ENCODE results near the gene P2RY6.

Gene P2RY6

GRCh38 chr11:73275381-73275750 is 3.2 kb downstream of the P2RY6 start:
- no peak for DNase-seq (ENCODE audit: low read depth, low spot score)

DNA sequence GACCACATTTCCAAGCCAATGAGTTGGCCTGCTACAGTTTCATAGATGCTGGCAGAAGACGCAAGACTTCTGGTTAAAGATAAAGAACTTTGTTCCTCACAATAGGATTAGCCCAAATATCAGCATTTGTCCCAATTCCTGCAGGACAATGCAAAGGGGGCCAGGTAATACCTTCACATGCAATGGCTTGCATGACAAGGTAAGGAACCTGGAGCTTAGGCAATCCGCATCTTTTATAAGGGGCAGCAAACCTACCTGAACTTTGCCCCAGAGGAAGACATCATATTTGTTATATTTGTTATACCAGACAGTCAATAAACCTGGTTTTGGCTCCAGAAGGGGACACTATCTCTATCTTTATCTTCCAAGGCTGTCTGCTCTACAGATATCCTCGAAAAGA is 5.3 kb downstream of the P2RY6 start:
- no peak for DNase-seq (ENCODE audit: low read depth, low spot score)

DNA sequence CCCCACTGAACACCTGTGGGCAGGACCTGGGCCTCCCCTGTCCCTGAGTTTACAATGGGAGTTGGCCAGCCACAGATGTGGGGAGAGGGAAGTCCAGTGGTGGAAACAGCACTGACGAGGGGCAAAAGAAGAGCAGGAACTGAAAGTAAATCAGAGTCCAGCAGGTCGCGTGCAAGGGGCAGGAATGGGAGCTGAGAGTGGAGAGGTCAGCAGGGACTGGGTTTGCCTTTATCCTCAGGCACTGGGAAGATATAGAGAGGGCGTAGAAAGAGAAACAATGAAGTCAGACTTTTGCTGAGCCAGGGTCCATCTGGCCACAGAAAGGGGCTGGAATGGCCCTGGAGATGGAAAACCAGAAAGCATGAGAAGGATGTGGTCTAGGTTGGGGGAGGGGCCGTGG is 8.5 kb downstream of the P2RY6 start:
- DNase-seq (ENCODE audit: low read depth, low spot score) = no peak

DNA sequence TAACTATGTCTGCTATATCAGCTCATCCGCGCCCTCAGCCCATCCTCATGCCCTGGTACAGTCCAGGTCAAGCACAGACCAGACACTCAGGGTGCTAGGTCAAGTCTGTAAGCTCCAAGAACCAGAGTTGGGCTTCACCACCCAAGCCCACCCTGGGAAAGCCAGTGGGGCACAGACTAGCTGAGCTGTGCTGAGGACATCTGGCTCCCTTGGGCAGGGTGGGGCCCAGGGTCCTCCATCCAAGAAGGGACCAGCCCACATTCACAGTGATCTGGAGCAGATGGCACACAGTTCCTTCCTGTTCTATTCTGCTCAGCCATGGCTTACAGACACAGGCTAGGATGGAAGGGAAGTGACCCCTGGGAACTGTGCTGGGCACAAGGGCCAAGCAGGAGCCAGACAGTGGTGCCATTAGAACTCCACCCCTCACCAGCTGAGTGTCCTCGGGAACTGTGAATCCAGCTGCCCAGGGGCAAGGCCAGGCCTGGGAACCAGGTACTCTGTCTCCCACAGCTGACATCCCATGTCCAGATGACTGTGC is 9.1 kb downstream of the P2RY6 start:
- DNase-seq (ENCODE audit: low read depth, low spot score) = no peak

DNA sequence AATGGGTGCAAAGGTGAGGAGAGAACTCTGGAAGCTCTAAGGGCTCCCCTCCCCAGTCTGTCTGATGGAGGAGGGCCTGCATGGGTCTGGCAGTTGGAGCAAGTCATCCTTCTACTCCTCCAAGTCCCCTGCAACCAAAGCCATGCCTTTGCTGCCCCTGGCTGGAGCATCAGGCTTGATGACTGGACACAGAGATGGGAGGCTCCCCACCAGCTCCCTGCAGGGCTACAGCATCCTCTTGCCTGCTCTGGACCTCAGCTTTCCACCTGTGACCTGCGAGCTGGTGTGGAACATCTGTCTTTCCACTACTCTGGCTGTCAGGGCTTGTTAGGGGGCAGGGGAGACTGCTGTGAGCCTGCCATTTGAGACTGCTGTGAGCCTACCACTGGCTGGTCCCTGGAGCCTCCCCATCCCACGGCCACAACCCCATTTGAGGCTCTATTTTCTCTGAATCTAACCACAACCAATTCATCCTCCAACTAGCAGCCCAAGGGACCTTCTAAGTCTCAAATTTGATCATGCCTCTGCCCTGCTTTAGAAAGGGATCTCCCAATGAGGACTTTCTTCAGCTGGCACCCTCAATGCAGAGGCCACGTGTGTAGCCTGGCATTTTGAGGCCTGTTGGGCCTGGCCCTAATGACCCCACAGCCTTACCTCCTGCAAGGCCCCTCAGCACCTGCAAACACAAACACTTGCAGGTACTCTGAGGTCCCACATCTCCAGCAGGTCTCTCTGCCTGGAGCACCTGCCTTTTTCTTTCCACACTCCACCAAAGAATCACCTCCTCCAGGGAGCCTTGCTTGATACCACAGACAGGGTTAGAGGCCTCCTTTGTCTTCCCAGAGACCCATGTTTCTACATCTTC is 9.9 kb downstream of the P2RY6 start:
- DNase-seq (ENCODE audit: low read depth, low spot score) = no peak

DNA sequence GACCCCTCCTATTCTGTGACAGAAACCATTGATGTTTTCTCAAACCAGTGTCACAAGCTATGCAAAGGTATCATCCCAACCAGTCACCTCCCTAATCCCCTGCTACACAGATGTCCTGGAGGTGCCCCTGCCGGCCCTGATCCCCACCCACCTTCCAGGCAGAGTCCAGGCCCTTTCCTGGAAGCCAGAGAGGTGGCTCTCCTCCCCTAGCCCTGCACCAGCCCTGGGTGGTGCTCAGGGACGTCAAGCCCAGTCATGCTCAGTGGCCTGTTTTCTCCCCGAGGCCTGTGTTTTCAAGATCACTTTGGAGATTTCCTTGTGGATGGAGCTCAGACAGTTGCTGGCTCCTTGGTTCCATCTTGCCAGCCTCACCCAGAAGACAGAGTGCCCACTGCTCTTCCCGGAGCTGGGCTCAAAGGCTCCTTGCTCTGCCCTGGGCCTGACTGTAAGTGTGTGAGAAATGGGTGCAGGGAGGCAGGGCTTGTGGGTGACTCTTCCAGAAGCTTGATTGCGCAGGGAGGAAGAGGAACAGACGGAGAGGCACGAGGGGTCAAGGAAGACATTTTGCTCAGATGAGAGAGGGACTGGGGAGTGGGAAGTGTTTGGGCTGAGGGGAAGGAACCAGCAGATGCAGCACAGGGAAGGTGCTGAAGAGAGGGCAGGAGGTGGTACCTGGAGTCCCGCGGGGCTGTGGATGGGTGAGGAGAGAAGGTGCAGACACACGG is 11.3 kb downstream of the P2RY6 start:
- no peak for DNase-seq (ENCODE audit: low read depth, low spot score)

- DNase-seq (ENCODE audit: low read depth, low spot score) = no peak
Observed at GRCh38 chr11:73284106-73284505, 12.0 kb downstream of the P2RY6 start.

GRCh38 chr11:73285721-73286120 is 13.6 kb downstream of the P2RY6 start:
- no peak for DNase-seq (ENCODE audit: low read depth, low spot score)

GRCh38 chr11:73286240-73286810 is 14.2 kb downstream of the P2RY6 start:
- no peak for DNase-seq (ENCODE audit: low read depth, low spot score)

GRCh38 chr11:73287400-73288101 is 15.4 kb downstream of the P2RY6 start:
- DNase-seq (ENCODE audit: low read depth, low spot score) = no peak

DNA sequence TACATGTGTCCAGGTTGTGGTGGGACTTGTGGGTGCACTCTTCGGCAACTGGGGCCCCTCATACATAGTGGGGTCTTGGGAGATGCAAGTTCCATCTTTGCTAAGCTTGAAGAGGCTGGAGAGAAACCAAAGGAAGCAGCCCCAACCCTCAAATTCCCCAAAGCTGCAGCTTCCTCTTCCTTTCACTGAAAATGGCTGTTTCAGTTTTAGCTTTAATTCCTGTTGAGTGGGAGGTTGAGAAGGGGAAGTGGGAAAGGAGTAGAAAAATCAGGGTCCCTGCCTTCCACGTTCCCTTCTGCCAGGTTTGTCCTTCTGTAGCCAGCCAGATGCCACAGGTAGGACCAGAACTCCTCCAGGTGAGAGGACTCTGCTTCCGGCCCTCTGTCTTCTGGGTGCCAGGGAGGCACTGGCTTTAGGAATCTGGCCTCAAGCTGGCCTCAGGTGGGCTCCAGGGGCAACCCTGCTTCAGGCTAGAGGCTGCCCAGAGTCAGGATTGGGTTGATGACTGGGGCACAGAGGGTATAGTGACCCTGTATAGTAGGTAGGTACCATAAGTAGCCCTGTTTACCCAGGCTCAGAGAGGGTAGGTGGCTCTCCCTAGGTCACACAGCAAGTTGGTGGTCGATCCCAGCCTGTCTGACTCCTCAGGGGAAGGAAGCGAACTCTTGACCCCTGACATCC is 16.2 kb downstream of the P2RY6 start:
- DNase-seq (ENCODE audit: low read depth, low spot score) = no peak

GRCh38 chr11:73288873-73289707 is 17.0 kb downstream of the P2RY6 start:
- peak; percentile 60 for DNase-seq (ENCODE audit: low read depth, low spot score)

DNA sequence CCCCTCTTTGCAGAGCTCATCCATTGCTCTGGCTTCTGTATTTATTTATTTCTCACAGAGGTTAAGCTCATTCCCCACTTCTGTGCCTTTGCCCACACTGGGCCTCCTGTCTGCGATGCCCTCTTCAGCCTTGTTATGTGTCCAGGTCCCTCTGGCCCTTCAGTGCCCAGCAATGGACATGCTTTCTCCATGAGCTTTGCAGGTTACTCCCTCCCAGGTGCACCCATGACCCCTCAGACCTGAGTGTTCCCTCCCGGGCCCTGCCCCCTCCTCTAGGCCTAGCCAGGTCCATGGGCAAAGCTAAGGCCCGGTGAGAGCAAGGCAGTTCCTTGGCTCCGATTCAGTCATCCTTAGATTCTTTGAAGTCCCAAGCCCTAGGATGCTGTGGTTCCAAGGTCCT is 18.4 kb downstream of the P2RY6 start:
- no peak for DNase-seq (ENCODE audit: low read depth, low spot score)

GRCh38 chr11:73291196-73291595 is 19.1 kb downstream of the P2RY6 start:
- no peak for DNase-seq (ENCODE audit: low read depth, low spot score)

DNA sequence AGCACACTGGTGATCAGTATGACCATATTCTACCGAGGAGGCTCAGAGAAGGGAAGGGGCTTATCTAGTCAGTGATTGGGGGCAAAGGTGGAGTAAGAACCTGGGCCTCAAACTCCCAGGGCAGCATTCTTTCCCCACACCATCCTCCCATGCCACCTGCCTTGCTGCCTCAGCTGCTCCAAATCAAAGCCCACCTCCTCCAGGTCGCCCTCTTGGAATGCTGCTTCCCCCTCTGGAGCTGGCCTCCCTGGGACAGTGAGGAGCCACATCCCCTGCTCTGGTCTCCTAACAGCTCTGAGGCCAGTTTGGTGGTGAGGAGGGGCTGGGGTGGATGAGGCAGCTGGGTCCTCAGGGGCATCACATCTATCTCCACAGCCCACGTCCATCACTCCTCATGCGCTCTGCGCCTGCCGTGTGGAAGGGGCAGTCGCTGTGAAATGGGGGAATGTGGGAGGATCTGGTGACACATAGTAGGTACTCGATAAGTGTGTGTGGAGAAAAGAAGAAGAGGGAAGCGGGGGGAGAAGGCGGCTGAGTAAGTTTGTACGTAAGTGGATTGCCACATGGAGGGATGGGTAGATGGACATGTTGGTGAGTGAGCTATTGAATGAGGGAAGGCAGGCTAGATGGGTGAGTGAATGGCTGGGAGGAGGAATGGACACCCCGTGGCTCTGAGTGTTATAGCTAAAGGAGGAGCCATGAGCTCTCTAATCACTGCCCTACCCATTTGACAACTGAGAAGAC is 19.8 kb downstream of the P2RY6 start:
- DNase-seq (ENCODE audit: low read depth, low spot score) = no peak

DNA sequence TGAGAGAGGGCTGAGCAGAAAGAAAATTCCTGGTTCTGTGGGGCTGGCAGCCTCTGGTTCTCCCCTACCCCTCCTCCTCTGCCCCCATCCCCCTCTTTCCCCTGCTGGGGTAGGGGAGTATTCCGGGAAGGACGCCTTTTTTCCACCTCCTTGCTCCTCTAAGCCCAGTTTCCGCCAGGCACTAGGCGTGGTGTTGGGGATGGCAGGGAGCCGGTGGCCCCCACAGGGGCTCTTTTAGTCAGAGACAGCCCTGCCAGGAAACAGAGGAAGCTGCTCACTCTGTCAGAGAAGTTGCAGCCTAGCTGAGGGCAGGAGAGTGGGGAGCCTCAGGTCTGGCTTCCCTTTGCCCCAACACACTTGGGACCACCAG is 20.4 kb downstream of the P2RY6 start:
- DNase-seq (ENCODE audit: low read depth, low spot score) = no peak

DNA sequence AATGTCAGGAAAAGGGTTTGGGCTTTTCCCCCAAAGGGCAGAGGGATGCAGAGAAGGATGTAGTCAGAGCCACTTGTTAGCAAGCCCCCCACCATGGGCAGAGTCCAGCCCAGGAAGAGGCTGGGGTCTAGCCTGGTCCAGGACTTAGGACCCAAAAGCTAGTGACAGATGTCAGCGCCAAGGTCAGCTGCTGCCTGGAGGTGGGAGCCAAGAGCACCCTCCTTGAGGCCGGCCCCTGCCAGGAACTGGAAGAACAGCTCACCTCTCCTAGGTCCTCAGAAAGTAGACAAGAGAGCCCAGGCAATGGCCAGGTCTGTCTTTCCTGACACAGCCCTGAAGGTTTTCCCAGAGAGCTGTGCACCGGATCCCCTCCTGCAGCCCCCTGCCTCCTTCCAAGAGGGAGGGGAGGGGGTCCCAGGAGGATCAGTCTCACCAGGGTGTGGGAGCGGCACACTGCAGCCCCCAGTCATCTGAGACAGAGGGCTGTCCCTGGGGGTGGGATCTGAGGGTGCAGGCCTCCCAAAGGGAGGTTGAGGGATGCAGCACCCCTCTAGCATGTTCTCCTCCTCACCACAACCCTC is 21.3 kb downstream of the P2RY6 start:
- DNase-seq (ENCODE audit: low read depth, low spot score) = no peak

DNA sequence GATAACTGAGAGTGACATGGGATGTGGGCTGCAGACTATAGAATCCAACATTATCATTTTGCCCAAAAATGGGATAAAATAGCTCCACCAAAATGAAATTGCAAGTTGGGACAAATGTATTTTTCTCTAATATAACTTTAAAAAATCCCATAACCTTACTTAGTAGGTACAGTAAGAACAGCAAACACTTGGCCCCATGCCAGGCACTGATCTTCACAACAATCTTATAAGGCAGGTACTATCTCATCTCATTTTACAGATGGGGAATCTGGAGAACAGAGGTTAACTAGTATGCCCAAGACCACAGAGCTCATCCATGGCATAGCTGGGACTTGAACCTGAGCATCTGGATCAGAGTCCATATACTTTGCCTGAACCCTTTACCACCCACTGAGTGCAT is 22.5 kb downstream of the P2RY6 start:
- DNase-seq (ENCODE audit: low read depth, low spot score) = no peak

- no peak for DNase-seq (ENCODE audit: low read depth, low spot score)
Observed at GRCh38 chr11:73295241-73295995, 23.3 kb downstream of the P2RY6 start.

Measured in brain pericyte (primary cell).